ENCODE measurements around the gene TCF3.

GRCh38 chr19:1672038-1672768 is 19.8 kb upstream of the TCF3 start:
- no peak for TF ChIP-seq SIN3A (IDR thresholded peaks at IDR 0.05; ENCODE audit: low read depth)
- TF ChIP-seq, protein P1, sequence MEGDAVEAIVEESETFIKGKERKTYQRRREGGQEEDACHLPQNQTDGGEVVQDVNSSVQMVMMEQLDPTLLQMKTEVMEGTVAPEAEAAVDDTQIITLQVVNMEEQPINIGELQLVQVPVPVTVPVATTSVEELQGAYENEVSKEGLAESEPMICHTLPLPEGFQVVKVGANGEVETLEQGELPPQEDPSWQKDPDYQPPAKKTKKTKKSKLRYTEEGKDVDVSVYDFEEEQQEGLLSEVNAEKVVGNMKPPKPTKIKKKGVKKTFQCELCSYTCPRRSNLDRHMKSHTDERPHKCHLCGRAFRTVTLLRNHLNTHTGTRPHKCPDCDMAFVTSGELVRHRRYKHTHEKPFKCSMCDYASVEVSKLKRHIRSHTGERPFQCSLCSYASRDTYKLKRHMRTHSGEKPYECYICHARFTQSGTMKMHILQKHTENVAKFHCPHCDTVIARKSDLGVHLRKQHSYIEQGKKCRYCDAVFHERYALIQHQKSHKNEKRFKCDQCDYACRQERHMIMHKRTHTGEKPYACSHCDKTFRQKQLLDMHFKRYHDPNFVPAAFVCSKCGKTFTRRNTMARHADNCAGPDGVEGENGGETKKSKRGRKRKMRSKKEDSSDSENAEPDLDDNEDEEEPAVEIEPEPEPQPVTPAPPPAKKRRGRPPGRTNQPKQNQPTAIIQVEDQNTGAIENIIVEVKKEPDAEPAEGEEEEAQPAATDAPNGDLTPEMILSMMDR (IDR thresholded peaks at IDR 0.05 in 2 of 3, conservative IDR thresholded peaks at IDR 0.05 in 1 of 3; ENCODE audit: borderline replicate concordance in 1 of 3, insufficient read depth in 1 of 3, low read depth in 2 of 3, low read length in 2 of 3): peak; percentile 67 to 97 (median 83)
- no peak for TF ChIP-seq EZH2phosphoT487 (IDR thresholded peaks at IDR 0.05; ENCODE audit: borderline replicate concordance)
- TF ChIP-seq EZH2 (IDR thresholded peaks at IDR 0.05): no peak
- TF ChIP-seq TCF7L2 (IDR thresholded peaks at IDR 0.05; ENCODE audit: borderline replicate concordance, extremely low read depth, insufficient read depth, insufficient read length): no peak
- no peak for TF ChIP-seq ZNF274 (IDR thresholded peaks at IDR 0.05; ENCODE audit: low read depth, low read length)

Data from HCT116 (cell line).